GM20000 (cell line): ENCODE data around the gene CELF2.

Experiments
- DNase-seq: peaks from one replicate; pipeline ENCODE4 v3.0.0; 2012; ENCODE audit warnings: low spot score
- TF ChIP-seq, protein P1 (sequence below): IDR thresholded peaks from 2 replicates; pipeline ENCODE4 v1.5.1; 2012; ENCODE audit warnings: mild to moderate bottlenecking, control low read depth; ENCODE audit errors: extremely low read depth, missing control alignments

Gene CELF2

DNA sequence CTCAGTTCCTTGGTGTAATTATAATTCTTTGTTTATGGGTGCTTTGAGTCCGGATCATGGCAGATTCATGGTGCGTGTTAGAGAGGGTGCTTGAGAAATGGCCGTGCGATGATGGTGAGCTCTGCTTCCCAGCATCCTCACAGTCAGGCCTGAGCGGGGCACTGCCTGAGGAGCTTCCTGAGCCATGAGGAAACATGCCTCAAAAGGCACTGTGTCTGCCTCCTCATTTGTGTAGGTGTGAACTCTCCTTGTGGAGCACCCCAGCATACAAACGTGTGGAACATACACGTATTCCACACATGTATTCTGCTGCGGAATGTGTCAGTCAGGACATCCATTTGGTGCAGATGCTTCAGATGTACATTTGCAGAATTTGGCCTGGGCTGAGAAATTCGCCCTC, 205.4 kb downstream of the CELF2 start:
- no peak for DNase-seq
- TF ChIP-seq, protein P1, sequence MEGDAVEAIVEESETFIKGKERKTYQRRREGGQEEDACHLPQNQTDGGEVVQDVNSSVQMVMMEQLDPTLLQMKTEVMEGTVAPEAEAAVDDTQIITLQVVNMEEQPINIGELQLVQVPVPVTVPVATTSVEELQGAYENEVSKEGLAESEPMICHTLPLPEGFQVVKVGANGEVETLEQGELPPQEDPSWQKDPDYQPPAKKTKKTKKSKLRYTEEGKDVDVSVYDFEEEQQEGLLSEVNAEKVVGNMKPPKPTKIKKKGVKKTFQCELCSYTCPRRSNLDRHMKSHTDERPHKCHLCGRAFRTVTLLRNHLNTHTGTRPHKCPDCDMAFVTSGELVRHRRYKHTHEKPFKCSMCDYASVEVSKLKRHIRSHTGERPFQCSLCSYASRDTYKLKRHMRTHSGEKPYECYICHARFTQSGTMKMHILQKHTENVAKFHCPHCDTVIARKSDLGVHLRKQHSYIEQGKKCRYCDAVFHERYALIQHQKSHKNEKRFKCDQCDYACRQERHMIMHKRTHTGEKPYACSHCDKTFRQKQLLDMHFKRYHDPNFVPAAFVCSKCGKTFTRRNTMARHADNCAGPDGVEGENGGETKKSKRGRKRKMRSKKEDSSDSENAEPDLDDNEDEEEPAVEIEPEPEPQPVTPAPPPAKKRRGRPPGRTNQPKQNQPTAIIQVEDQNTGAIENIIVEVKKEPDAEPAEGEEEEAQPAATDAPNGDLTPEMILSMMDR = no peak

DNA sequence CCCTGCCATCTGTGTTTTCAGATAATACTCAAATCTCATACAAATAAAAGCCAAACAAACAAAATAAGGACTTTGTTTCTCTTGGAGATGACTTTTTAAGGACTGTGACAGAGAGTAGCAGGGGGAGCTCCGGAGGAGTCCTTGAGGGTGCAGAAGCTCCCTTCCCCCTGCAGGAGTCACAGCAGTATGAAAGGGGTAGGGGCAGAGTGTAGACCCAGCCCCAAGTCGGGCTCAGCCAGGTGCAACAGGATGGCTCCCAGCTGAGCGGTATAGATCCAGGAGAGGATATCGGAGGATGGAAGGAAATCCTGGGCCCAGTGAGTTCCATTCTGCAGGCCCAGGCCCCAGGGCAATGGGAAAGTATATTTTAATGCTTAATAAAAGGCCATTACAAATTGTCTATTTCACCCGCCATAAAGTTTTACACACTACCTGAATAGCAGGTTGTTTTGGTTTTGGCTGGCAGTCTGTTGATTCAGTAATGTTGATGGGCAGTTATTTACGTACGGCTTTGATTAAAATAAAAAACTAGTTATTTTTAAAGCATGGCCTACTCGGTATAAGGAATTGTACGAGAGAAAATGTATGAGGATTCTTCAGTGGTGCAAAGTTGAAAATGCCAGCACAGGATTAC, 206.0 kb downstream of the CELF2 start:
- no peak for DNase-seq
- TF ChIP-seq, protein P1 = no peak

DNA sequence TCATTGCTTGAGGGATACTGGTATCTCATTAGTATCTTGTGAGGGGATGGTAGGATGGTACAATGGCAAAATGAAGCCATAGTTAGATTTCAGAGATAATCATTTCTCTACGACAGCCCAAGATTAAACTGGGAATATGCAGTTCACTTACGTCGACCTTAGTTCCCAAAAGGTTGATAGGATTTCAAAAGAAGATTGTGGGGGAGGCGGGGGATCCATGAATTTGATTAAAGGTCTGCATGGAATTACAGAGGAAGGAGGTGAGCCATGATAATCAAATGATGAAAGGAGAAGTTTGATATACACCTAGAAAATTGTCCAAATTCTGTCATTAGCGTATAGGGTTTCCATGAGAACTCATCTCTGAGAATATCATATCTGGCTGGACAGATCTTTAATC, 206.6 kb downstream of the CELF2 start:
- no peak for DNase-seq
- TF ChIP-seq, protein P1 = no peak

DNA sequence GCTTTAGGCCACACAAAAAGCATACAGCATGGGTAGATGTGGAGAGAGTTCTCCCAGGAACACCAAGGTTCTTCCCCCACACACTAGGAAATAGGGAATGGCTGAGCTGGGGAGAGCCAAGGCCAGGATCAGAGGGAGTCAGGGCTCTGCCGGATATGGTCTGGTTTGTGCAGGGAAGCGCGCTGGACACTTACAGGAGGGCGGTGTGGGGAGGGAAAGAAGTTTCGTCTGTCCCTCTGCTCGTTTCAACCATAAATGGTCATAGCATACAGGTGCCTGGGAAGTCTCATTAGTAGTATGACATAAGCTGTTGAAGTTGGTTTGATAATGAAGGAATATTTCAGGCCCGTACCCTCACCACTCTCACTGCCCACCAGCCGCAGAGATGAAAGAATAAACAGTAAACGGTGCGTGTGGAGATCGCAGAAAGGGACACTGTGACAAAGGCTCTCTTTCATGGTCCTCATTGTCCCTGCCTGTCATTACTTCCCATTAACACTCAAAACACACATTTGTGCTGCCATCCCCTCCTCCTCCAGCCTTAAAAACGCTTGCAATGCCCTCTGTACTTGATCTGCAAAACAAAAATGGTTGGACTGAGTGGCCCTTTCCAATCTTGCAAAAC, 207.2 kb downstream of the CELF2 start:
- DNase-seq = no peak
- TF ChIP-seq, protein P1 = no peak

DNA sequence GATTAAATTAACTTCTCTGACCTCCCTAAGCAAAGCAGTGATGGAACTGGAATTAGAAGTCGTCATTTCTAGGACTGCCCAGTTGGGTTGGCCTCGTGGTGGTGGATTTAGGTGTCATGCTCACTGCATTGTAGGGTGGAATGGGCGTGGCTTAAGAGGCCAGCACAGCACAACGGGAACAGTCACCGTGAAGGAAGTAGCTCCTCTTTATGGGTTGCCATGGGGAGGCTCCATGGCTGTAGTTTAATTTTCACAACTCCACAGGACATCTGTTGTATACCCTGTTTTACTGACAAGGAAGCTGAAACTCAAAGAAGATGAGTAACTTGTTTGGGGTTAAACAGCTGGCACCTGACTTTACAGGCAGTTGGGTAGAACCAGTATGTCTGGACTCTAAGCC, 208.3 kb downstream of the CELF2 start:
- TF ChIP-seq, protein P1 = no peak

DNA sequence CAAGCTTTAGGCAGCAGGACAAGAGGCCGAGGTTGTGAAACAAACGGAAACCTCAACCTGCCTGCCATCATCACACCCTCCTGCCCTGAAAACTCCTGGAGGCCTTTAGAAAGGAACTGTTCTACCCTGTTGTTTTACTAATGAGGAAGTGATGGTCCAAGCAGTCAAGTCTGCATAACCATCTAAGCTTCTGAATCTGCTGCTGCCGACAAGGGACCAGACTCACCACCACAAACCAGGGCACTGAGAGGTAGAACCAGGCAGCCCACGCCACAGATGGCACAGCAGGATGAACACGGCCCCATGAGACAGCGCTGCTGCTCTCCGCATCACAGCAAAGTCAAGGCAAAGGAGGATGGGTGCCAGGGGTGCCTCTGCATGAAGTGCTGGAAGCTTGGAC, 209.4 kb downstream of the CELF2 start:
- DNase-seq = no peak
- TF ChIP-seq, protein P1 = no peak

More for the DNA sequence above, 208.3 kb downstream of the CELF2 start:
- no peak for DNase-seq

DNA sequence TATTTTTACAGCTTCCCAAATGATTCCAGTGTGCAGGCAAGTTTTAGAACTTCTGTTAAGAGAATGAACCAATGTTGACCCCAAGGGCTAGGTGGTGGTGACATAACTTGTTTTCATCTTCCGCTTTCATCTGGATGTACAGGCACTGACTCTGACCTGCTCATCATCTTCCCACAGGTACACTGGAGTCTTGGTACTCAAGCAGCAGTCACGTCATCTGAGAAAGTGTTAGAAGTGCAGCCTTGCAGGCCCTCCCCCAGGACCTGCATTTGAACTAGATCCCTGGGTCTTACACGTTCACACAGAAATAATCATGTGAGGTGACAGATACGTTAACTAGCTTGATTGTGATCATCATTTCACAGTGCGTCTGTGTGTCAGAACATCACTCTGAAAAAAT, 212.2 kb downstream of the CELF2 start:
- TF ChIP-seq, protein P1 = no peak
- no peak for DNase-seq
